Loucy (cell line): ENCODE measurements around the gene DTNB.

Source experiments
- EZH2phosphoT487 ChIP-seq: fragments of 200-600 bp; IDR thresholded peaks from 2 replicates; pipeline ENCODE4 v1.6.1; 2018; ENCODE audit warnings: antibody characterized with exemption, mild to moderate bottlenecking, moderate library complexity, borderline replicate concordance
- TF ChIP-seq, protein P1 (sequence below): fragments of 200-600 bp; sonication (generic); conservative IDR thresholded peaks from 2 replicates; pipeline ENCODE4 v1.5.1; 2014; ENCODE audit warnings: mild to moderate bottlenecking, antibody characterized with exemption, low read length

DNA sequence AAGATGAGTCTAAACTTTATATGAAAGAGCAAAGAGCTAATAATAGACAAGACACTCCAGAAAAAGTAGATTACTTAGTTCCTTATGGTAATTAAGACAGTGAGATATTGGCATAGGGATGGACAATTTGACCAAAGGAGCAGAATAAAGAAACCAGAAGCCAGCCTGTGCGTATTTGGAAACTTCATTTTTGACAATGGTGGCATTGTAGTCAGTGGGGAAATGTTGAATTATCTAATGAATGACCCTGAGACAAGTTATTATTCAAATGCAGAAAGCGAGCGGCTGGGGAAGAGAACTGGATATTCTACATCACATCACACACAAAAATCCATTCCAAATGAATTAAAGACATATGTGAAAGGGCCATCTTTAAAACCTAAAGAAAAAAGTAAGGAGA, 144.3 kb downstream of the DTNB start:
- TF ChIP-seq, protein P1, sequence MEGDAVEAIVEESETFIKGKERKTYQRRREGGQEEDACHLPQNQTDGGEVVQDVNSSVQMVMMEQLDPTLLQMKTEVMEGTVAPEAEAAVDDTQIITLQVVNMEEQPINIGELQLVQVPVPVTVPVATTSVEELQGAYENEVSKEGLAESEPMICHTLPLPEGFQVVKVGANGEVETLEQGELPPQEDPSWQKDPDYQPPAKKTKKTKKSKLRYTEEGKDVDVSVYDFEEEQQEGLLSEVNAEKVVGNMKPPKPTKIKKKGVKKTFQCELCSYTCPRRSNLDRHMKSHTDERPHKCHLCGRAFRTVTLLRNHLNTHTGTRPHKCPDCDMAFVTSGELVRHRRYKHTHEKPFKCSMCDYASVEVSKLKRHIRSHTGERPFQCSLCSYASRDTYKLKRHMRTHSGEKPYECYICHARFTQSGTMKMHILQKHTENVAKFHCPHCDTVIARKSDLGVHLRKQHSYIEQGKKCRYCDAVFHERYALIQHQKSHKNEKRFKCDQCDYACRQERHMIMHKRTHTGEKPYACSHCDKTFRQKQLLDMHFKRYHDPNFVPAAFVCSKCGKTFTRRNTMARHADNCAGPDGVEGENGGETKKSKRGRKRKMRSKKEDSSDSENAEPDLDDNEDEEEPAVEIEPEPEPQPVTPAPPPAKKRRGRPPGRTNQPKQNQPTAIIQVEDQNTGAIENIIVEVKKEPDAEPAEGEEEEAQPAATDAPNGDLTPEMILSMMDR = no peak
- TF ChIP-seq EZH2phosphoT487 = no peak
